ENCODE data around the gene AMZ2.
"Not testable (repeated sequence)": the region's sequence is repeated elsewhere in the genome, so short reads cannot be mapped to it uniquely, and the experiment has no call there.

AMZ2 gene

GRCh38 chr17:68220786-68221185 lies 27.1 kb upstream of the AMZ2 start:
- DNase-seq, result not testable (repeated sequence)

- no peak for DNase-seq
These were observed 26.1 kb upstream of the AMZ2 start for GRCh38 chr17:68221786-68222185.

- no peak for DNase-seq
These were observed 25.2 kb upstream of the AMZ2 start for GRCh38 chr17:68222606-68223005.

GRCh38 chr17:68225055-68225454 lies 22.8 kb upstream of the AMZ2 start:
- DNase-seq, result peak; percentile 30

- DNase-seq, result not testable (repeated sequence)
These were observed 19.7 kb upstream of the AMZ2 start for GRCh38 chr17:68228039-68228680.

- no peak for DNase-seq
These were observed 18.8 kb upstream of the AMZ2 start for GRCh38 chr17:68228817-68229570.

GRCh38 chr17:68229619-68230018 lies 18.2 kb upstream of the AMZ2 start:
- no peak for DNase-seq

GRCh38 chr17:68231131-68231530 lies 16.7 kb upstream of the AMZ2 start:
- not testable (repeated sequence) for DNase-seq

- DNase-seq, result no peak
These were observed 16.3 kb upstream of the AMZ2 start for GRCh38 chr17:68231541-68231940.

GRCh38 chr17:68232741-68233140 lies 15.1 kb upstream of the AMZ2 start:
- not testable (repeated sequence) for DNase-seq

GRCh38 chr17:68234726-68235335 lies 13.0 kb upstream of the AMZ2 start:
- peak; percentile 87 for DNase-seq

- not testable (repeated sequence) for DNase-seq
These were observed 12.5 kb upstream of the AMZ2 start for GRCh38 chr17:68235336-68235791.

- DNase-seq, result peak; percentile 83
These were observed 10.3 kb upstream of the AMZ2 start for GRCh38 chr17:68237369-68238163.

GRCh38 chr17:68238164-68238870 lies 9.5 kb upstream of the AMZ2 start:
- peak; percentile 78 for DNase-seq

GRCh38 chr17:68238871-68239253 lies 9.0 kb upstream of the AMZ2 start:
- DNase-seq, result peak; percentile 38

GRCh38 chr17:68239632-68240366 lies 8.0 kb upstream of the AMZ2 start:
- no peak for DNase-seq

- DNase-seq, result no peak
These were observed 1.4 kb upstream of the AMZ2 start for GRCh38 chr17:68246271-68247028.

- no peak for DNase-seq
These were observed 469 bp downstream of the AMZ2 start for GRCh38 chr17:68248199-68248825.

- DNase-seq, result peak; percentile 52
These were observed 1.0 kb downstream of the AMZ2 start for GRCh38 chr17:68248891-68249290.

- DNase-seq, result peak; percentile 73
These were observed 1.5 kb downstream of the AMZ2 start for GRCh38 chr17:68249354-68249765.

All from CD4-positive, alpha-beta T cell treated with Interleukin-17A for 1 hour (primary cell).